PFSK-1 (cell line): Measurements from ENCODE around the gene HSF2BP.

Source experiments
- FOXP2 ChIP-seq: optimal IDR thresholded peaks from 2 replicates; pipeline ENCODE3; 2011; ENCODE audit warnings: borderline replicate concordance, control low read depth, inconsistent platforms; ENCODE audit not compliant: insufficient read depth; ENCODE audit errors: extremely low read length, extremely low read depth
- POLR2AphosphoS5 ChIP-seq: IDR thresholded peaks from 2 replicates; pipeline ENCODE4 v1.6.1; 2012; ENCODE audit warnings: low read depth, mild to moderate bottlenecking, control low read depth, low read length, moderate library complexity
- REST ChIP-seq, 2 experiments: IDR thresholded peaks; 2 replicates each; pipeline versions ENCODE4 v1.6.1 to v1.8.0; 2011 to 2012; ENCODE audit warnings: low read depth in 2 of 2, low read length in 2 of 2, control low read depth in 1 of 2, inconsistent platforms in 1 of 2, mild to moderate bottlenecking in 1 of 2, moderate library complexity in 1 of 2; ENCODE audit not compliant: insufficient read depth in 1 of 2
- TAF1 ChIP-seq: IDR thresholded peaks from 2 replicates; pipeline ENCODE4 v1.6.1; 2012; ENCODE audit warnings: low read length, control low read depth, borderline replicate concordance; ENCODE audit not compliant: insufficient read depth

- no peak for TF ChIP-seq FOXP2
- no peak for TF ChIP-seq REST (IDR thresholded peaks at IDR 0.05; ENCODE audit: insufficient read depth in 1 of 2, low read depth in 2 of 2, low read length in 2 of 2)
- TF ChIP-seq POLR2AphosphoS5: 0 out of 2 replicates have a peak, but pooled peaks have one; percentile 28
- TF ChIP-seq TAF1: no peak
These were observed 35.3 kb upstream of the HSF2BP start for GRCh38 chr21:43694437-43695079.
